Thyroid gland (tissue), 4 donors: ENCODE data around the gene TRAF4.

Experiments used
- CTCF ChIP-seq, 6 experiments: fragments of 200-600 bp in 3 of 6; fragments of 450-650 bp in 3 of 6; sonication (generic) in 3 of 6; IDR thresholded peaks; one replicate each; pipeline ENCODE4 v1.5.1; 2016 to 2019; ENCODE audit warnings: antibody characterized with exemption in 6 of 6, mild to moderate bottlenecking in 2 of 6, inconsistent platforms in 1 of 6, moderate library complexity in 1 of 6
- POLR2A ChIP-seq, 2 donors: fragments of 450-650 bp; IDR thresholded peaks; one replicate each; pipeline ENCODE4 v1.6.1; 2017; ENCODE audit warnings: antibody characterized with exemption in 2 of 2, mild to moderate bottlenecking in 2 of 2, moderate library complexity in 1 of 2

- TF ChIP-seq CTCF (IDR thresholded peaks at IDR 0.05) (no peak), POLR2A (IDR thresholded peaks at IDR 0.05) (no peak)
These were observed 38.0 kb upstream of the TRAF4 start for GRCh38 chr17:28705728-28706334.
